ENCODE measurements around the gene MN1.

MN1 gene

DNA sequence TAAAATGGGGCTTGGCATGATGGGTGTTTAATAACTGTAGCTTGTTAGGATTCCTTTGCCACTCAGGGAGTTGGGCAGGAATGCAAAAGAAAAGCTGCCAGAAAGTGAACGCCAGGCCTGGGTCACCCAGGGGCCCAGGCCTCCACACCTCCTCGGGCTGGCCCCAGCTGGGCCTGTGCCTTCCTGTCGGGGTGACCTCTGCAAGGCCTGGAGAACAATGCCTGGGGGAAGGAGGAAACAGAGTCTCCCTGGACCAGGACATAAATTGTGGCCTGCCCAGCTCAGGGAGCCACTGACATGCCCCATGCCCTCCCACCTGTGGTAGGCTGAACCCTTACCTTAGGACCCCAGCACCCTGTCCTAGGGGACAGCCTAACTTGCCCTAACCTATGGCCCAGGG lies 21.9 kb downstream of the MN1 start:
- TF ChIP-seq ZNF8 (CRISPR knock-in tag; IDR thresholded peaks at IDR 0.05) (no peak), SNAI2 (CRISPR knock-in tag; IDR thresholded peaks at IDR 0.05) (no peak), TCF4 (CRISPR knock-in tag; IDR thresholded peaks at IDR 0.05; ENCODE audit: borderline replicate concordance) (no peak), PPARA (CRISPR knock-in tag; IDR thresholded peaks at IDR 0.05; ENCODE audit: borderline replicate concordance) (no peak), BACH2 (CRISPR knock-in tag; IDR thresholded peaks at IDR 0.05; ENCODE audit: borderline replicate concordance) (no peak), TOX (CRISPR knock-in tag; IDR thresholded peaks at IDR 0.05; ENCODE audit: borderline replicate concordance) (no peak), ZFP3 (CRISPR knock-in tag; IDR thresholded peaks at IDR 0.05) (no peak), ARNTL (CRISPR knock-in tag; IDR thresholded peaks at IDR 0.05; ENCODE audit: borderline replicate concordance, low read depth) (no peak), CREB5 (CRISPR knock-in tag; IDR thresholded peaks at IDR 0.05; ENCODE audit: low read depth) (no peak), CSDC2 (CRISPR knock-in tag; IDR thresholded peaks at IDR 0.05) (no peak)
- TF ChIP-seq, protein P1, sequence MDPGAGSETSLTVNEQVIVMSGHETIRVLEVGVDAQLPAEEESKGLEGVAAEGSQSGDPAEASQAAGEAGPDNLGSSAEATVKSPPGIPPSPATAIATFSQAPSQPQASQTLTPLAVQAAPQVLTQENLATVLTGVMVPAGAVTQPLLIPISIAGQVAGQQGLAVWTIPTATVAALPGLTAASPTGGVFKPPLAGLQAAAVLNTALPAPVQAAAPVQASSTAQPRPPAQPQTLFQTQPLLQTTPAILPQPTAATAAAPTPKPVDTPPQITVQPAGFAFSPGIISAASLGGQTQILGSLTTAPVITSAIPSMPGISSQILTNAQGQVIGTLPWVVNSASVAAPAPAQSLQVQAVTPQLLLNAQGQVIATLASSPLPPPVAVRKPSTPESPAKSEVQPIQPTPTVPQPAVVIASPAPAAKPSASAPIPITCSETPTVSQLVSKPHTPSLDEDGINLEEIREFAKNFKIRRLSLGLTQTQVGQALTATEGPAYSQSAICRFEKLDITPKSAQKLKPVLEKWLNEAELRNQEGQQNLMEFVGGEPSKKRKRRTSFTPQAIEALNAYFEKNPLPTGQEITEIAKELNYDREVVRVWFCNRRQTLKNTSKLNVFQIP (CRISPR knock-in tag; IDR thresholded peaks at IDR 0.05; ENCODE audit: borderline replicate concordance, low read depth), result no peak
- no peak for ATAC-seq

GRCh38 chr22:27778294-27779090 lies 23.1 kb downstream of the MN1 start:
- no peak for ATAC-seq

GRCh38 chr22:27777128-27777527 lies 24.4 kb downstream of the MN1 start:
- ATAC-seq, result no peak
- TF ChIP-seq ZNF565 (CRISPR knock-in tag; conservative IDR thresholded peaks at IDR 0.05; ENCODE audit: low read depth) (no peak), CSDC2 (CRISPR knock-in tag; IDR thresholded peaks at IDR 0.05) (no peak), ISL1 (CRISPR knock-in tag; IDR thresholded peaks at IDR 0.05) (no peak), GLIS3 (CRISPR knock-in tag; IDR thresholded peaks at IDR 0.05) (no peak), TCF4 (CRISPR knock-in tag; IDR thresholded peaks at IDR 0.05; ENCODE audit: borderline replicate concordance) (no peak), ZNF8 (CRISPR knock-in tag; IDR thresholded peaks at IDR 0.05) (no peak), CREB5 (CRISPR knock-in tag; IDR thresholded peaks at IDR 0.05; ENCODE audit: low read depth) (no peak), BACH2 (CRISPR knock-in tag; IDR thresholded peaks at IDR 0.05; ENCODE audit: borderline replicate concordance) (no peak), RARB (CRISPR knock-in tag; IDR thresholded peaks at IDR 0.05) (no peak), ESRRG (CRISPR knock-in tag; IDR thresholded peaks at IDR 0.05) (no peak), ZNF70 (CRISPR knock-in tag; IDR thresholded peaks at IDR 0.05) (no peak), ZC3H10 (CRISPR knock-in tag; IDR thresholded peaks at IDR 0.05) (no peak), ZFP3 (CRISPR knock-in tag; IDR thresholded peaks at IDR 0.05) (no peak)
- TF ChIP-seq, protein P2, sequence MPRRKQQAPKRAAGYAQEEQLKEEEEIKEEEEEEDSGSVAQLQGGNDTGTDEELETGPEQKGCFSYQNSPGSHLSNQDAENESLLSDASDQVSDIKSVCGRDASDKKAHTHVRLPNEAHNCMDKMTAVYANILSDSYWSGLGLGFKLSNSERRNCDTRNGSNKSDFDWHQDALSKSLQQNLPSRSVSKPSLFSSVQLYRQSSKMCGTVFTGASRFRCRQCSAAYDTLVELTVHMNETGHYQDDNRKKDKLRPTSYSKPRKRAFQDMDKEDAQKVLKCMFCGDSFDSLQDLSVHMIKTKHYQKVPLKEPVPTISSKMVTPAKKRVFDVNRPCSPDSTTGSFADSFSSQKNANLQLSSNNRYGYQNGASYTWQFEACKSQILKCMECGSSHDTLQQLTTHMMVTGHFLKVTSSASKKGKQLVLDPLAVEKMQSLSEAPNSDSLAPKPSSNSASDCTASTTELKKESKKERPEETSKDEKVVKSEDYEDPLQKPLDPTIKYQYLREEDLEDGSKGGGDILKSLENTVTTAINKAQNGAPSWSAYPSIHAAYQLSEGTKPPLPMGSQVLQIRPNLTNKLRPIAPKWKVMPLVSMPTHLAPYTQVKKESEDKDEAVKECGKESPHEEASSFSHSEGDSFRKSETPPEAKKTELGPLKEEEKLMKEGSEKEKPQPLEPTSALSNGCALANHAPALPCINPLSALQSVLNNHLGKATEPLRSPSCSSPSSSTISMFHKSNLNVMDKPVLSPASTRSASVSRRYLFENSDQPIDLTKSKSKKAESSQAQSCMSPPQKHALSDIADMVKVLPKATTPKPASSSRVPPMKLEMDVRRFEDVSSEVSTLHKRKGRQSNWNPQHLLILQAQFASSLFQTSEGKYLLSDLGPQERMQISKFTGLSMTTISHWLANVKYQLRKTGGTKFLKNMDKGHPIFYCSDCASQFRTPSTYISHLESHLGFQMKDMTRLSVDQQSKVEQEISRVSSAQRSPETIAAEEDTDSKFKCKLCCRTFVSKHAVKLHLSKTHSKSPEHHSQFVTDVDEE (CRISPR knock-in tag; IDR thresholded peaks at IDR 0.05), result no peak
- TF ChIP-seq, protein P1 (CRISPR knock-in tag; IDR thresholded peaks at IDR 0.05; ENCODE audit: borderline replicate concordance, low read depth), result no peak

More at GRCh38 chr22:27778294-27779090, 23.1 kb downstream of the MN1 start:
- TF ChIP-seq CSDC2 (CRISPR knock-in tag; IDR thresholded peaks at IDR 0.05) (no peak), ARNTL (CRISPR knock-in tag; IDR thresholded peaks at IDR 0.05; ENCODE audit: borderline replicate concordance, low read depth) (no peak), TCF4 (CRISPR knock-in tag; IDR thresholded peaks at IDR 0.05; ENCODE audit: borderline replicate concordance) (no peak)

All from SK-N-SH treated with all-trans-retinoic acid at 6 μM for 48 hours (cell line).